ENCODE results near the gene VEPH1. TPM values are rescaled to one million over a fixed set of nuclear protein-coding genes. Genes with fewer than 3 reads are reported as not detected.

Gene VEPH1
- total RNA-seq, 1 donor = 23.2 TPM

DNA sequence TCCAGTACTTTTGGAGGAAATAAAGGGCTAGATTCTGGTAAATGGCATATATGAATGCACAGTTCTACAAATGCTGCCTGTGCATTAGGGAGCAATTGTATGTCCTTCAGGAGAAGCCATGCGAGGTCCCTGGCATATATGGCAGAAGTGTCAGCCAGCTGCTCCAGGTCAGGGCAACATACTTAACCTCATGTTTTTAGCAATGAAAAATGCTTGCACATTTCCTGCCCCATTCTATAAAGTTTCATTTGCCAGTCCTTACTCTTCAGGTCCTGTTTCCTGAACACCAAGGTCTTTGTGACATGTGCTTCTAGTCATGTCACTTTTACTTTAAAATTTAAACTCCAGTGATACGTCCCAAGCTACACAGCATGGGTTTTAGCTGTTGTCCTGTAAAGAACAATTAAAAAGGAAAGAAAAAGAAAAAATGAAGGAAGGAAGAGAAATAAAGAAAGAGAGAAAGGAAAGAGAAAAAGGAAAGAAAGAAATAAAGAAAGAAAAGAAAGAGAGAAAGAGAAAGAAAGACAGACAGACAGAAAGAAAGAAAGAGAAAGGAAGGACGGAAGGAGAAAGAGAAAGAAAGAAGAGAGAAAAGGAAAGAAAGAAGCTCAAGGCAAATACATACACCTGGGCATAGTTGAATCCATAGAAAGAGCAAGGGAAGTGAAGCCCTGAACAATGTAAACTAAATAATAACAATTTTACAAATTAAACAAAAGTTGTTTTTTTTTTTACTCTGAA lies 86.7 kb downstream of the VEPH1 start:
- Histone ChIP-seq H3K4me1 (ENCODE audit: insufficient read depth, low read length) (peaks cover 16% of the 10 kb centered on the region), H3K79me2 (ENCODE audit: insufficient read depth, low read length) (no peaks in the 10 kb centered on the region), H4K20me1 (ENCODE audit: insufficient read depth, low read length) (no peaks in the 10 kb centered on the region), H3K27me3 (ENCODE audit: insufficient read depth, low read length) (no peaks in the 10 kb centered on the region), H2AFZ (ENCODE audit: low read length) (no peak overlapping the region), H3K9me3 (ENCODE audit: low read depth, low read length) (no peaks in the 10 kb centered on the region), H3K4me3 (ENCODE audit: insufficient read depth, low read length) (no peak overlapping the region), H3K27ac (ENCODE audit: low read depth, low read length) (no peak overlapping the region), H3K36me3 (ENCODE audit: insufficient read depth, low read length) (peaks cover 9% of the 10 kb centered on the region), H3K4me2 (ENCODE audit: insufficient read depth, low read length) (no peak overlapping the region)
- TF ChIP-seq, protein P1, sequence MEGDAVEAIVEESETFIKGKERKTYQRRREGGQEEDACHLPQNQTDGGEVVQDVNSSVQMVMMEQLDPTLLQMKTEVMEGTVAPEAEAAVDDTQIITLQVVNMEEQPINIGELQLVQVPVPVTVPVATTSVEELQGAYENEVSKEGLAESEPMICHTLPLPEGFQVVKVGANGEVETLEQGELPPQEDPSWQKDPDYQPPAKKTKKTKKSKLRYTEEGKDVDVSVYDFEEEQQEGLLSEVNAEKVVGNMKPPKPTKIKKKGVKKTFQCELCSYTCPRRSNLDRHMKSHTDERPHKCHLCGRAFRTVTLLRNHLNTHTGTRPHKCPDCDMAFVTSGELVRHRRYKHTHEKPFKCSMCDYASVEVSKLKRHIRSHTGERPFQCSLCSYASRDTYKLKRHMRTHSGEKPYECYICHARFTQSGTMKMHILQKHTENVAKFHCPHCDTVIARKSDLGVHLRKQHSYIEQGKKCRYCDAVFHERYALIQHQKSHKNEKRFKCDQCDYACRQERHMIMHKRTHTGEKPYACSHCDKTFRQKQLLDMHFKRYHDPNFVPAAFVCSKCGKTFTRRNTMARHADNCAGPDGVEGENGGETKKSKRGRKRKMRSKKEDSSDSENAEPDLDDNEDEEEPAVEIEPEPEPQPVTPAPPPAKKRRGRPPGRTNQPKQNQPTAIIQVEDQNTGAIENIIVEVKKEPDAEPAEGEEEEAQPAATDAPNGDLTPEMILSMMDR (IDR thresholded peaks at IDR 0.05; ENCODE audit: extremely low read depth, low read depth, low read length) = no peak
- DNase-seq (ENCODE audit: insufficient read length, low spot score, missing footprints) = no peak

DNA sequence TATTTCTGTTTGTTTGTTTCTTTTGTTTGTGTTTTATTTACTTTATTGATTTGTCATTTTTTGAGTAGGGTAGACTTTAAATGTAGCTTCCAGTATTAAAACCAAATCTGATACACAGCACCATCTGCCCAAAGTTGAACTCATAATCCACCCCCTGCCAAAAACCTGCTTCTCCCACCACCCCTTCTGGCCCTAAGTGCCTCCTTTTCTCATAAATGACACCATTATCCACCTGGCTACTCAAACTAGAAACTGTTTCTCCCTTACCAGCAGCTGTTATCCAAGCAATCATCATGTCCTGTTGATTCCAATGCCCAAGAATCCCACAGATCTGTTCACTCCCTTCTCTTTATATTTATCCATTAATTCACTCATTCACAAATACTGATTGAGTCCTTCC lies 88.4 kb downstream of the VEPH1 start:
- no peaks in the 10 kb centered on the region for H3K79me2 ChIP-seq (ENCODE audit: insufficient read depth, low read length)
- H4K20me1 ChIP-seq (ENCODE audit: insufficient read depth, low read length) = no peaks in the 10 kb centered on the region
- H2AFZ ChIP-seq (ENCODE audit: low read length) = no peak overlapping the region
- TF ChIP-seq, protein P1 (IDR thresholded peaks at IDR 0.05; ENCODE audit: extremely low read depth, low read depth, low read length) = no peak
- no peak overlapping the region for H3K4me3 ChIP-seq (ENCODE audit: insufficient read depth, low read length)
- H3K9me3 ChIP-seq (ENCODE audit: low read depth, low read length) = no peaks in the 10 kb centered on the region
- no peak for DNase-seq (ENCODE audit: insufficient read length, low spot score, missing footprints)
- H3K4me1 ChIP-seq (ENCODE audit: insufficient read depth, low read length) = peaks cover 16% of the 10 kb centered on the region
- H3K36me3 ChIP-seq (ENCODE audit: insufficient read depth, low read length) = peaks cover 9% of the 10 kb centered on the region
- no peak overlapping the region for H3K27ac ChIP-seq (ENCODE audit: low read depth, low read length)
- H3K27me3 ChIP-seq (ENCODE audit: insufficient read depth, low read length) = no peaks in the 10 kb centered on the region
- H3K4me2 ChIP-seq (ENCODE audit: insufficient read depth, low read length) = no peak overlapping the region

DNA sequence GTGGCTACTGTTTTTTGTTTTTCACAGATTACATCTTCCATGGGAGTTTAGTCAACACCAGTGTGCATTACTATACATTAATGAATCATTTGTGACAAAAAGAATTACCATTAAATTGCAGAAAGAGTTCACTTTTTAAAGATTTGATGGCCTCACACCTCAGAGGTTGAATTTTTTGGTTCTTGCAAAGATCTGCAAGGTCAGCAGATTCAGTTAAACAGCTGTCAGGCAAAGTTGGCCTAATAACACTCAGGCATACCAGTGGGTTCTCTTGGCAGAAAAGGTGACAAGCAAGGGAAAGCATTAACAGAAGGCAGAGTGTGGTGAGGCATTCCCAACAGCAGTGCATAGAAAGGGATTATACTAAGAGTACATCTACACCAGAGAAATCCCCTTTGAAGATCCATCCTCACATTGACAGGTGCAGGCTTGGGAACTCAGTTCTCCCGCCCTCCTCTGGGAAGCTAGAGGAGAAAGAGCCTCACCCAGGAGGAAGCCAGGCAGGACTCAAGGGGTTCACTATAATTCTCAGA lies 90.8 kb downstream of the VEPH1 start:
- no peak for DNase-seq (ENCODE audit: insufficient read length, low spot score, missing footprints)
- Histone ChIP-seq H3K79me2 (ENCODE audit: insufficient read depth, low read length) (no peaks in the 10 kb centered on the region), H3K36me3 (ENCODE audit: insufficient read depth, low read length) (peaks cover 9% of the 10 kb centered on the region), H4K20me1 (ENCODE audit: insufficient read depth, low read length) (no peaks in the 10 kb centered on the region), H2AFZ (ENCODE audit: low read length) (no peak overlapping the region), H3K4me2 (ENCODE audit: insufficient read depth, low read length) (no peak overlapping the region), H3K27ac (ENCODE audit: low read depth, low read length) (no peak overlapping the region), H3K9me3 (ENCODE audit: low read depth, low read length) (no peaks in the 10 kb centered on the region), H3K27me3 (ENCODE audit: insufficient read depth, low read length) (no peaks in the 10 kb centered on the region), H3K4me3 (ENCODE audit: insufficient read depth, low read length) (no peak overlapping the region), H3K4me1 (ENCODE audit: insufficient read depth, low read length) (peaks cover 7% of the 10 kb centered on the region)
- TF ChIP-seq, protein P1 (IDR thresholded peaks at IDR 0.05; ENCODE audit: extremely low read depth, low read depth, low read length) = no peak

DNA sequence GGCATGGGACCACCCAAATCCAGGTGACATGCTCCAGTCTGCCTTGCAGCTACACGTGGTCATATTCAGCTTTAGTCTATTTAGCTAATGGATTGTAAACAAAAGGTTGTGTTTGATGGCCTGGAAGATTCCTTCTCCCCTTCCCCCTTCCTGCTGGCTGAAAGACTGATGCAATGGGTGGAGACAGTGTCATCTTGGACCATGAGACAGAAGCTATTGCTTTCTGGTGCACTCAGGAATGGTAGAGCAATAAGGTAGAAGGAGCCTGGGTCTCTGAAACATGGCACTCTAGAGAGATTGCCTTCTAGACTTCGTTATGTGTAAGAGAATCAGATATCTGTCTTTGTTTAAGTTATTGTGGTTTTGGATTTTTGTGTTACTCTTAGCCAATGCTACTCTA lies 92.3 kb downstream of the VEPH1 start:
- TF ChIP-seq, protein P1 (IDR thresholded peaks at IDR 0.05; ENCODE audit: extremely low read depth, low read depth, low read length) = no peak
- Histone ChIP-seq H4K20me1 (ENCODE audit: insufficient read depth, low read length) (no peaks in the 10 kb centered on the region), H3K4me3 (ENCODE audit: insufficient read depth, low read length) (no peak overlapping the region), H3K79me2 (ENCODE audit: insufficient read depth, low read length) (no peaks in the 10 kb centered on the region), H3K4me2 (ENCODE audit: insufficient read depth, low read length) (no peak overlapping the region), H3K9me3 (ENCODE audit: low read depth, low read length) (no peaks in the 10 kb centered on the region), H3K27me3 (ENCODE audit: insufficient read depth, low read length) (no peaks in the 10 kb centered on the region), H3K36me3 (ENCODE audit: insufficient read depth, low read length) (peaks cover 9% of the 10 kb centered on the region), H2AFZ (ENCODE audit: low read length) (no peak overlapping the region), H3K4me1 (ENCODE audit: insufficient read depth, low read length) (peaks cover 5% of the 10 kb centered on the region), H3K27ac (ENCODE audit: low read depth, low read length) (no peak overlapping the region)
- DNase-seq (ENCODE audit: insufficient read length, low spot score, missing footprints) = no peak
